ENCODE data around the gene ADGRD2.

DNA sequence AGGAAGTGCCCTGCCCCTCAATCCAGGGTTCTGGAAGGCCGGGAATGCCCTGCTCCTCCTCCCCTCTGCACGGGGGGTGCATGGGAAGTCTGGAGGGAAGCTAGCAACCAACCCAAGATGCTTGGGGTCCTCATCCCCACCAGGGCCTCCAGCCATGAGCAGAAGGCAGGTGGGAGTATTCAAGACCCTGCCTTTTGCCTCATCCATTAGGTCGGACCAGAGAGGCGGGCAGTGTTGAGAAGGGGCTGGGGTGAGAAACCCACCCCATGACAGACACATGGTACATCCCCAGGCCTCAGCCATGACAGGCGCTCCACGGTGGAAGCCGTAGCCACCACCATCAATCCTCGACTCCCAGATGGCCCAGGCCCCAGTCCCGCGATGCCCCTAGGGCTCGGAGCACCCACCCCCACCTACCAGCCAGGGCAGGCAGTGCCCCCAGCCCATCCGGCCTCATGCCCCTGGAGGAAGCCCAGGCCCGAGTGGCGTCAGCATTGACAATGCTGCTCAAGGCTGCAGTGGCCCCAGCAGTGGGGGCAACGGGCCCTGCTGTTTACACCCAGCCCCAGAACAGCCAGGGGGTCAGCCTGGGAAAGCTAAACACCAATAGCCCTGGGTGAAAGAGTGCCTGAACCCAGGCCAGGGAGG lies 48.4 kb downstream of the ADGRD2 start:
- TF ChIP-seq CTCF (IDR thresholded peaks at IDR 0.05) (no peak), TCF7L2 (IDR thresholded peaks at IDR 0.05; ENCODE audit: low read depth, low read length) (no peak), SIN3A (IDR thresholded peaks at IDR 0.05; ENCODE audit: borderline replicate concordance, insufficient read depth, low read depth, low read length) (no peak)

All from Panc1 (cell line).